Kidney epithelial cell (primary cell): ENCODE measurements around the gene RAPGEF3. TPM values are rescaled to one million over a fixed set of nuclear protein-coding genes. Genes with fewer than 3 reads are reported as not detected.

Experiments used
- DNase-seq: peaks from one replicate; pipeline ENCODE4 v3.0.0-alpha.2; 2010; ENCODE audit warnings: low read depth
- H3K27me3 ChIP-seq: 2 replicates; pipeline ENCODE4 v1.6.0; 2011; ENCODE audit warnings: low read length; ENCODE audit not compliant: control insufficient read depth, insufficient read depth
- H3K36me3 ChIP-seq: 2 replicates; pipeline ENCODE4 v1.5.1; 2011; ENCODE audit warnings: low read length; ENCODE audit not compliant: control insufficient read depth, insufficient read depth
- H3K4me3 ChIP-seq: 2 replicates; pipeline ENCODE4 v1.5.1; 2011; ENCODE audit warnings: low read depth, mild to moderate bottlenecking, control low read depth, low read length
- total RNA-seq: library from RNA; depleted of rRNA; stranded (reverse); fragments of >200 nt; gene quantifications from 2 replicates; pipeline ENCODE4 v1.2.3, GENCODE V29; 2015
- TF ChIP-seq, protein P1 (sequence below): IDR thresholded peaks from 2 replicates; pipeline ENCODE4 v1.5.1; 2011; ENCODE audit warnings: mild to moderate bottlenecking, moderate library complexity, low read length, control low read depth, inconsistent platforms; ENCODE audit not compliant: insufficient read depth, poor library complexity, severe bottlenecking

Gene RAPGEF3
- total RNA-seq, 1 donor from 2014 or later, result 14.3 TPM

GRCh38 chr12:47783821-47784819 lies 25.4 kb upstream of the RAPGEF3 start:
- TF ChIP-seq, protein P1, sequence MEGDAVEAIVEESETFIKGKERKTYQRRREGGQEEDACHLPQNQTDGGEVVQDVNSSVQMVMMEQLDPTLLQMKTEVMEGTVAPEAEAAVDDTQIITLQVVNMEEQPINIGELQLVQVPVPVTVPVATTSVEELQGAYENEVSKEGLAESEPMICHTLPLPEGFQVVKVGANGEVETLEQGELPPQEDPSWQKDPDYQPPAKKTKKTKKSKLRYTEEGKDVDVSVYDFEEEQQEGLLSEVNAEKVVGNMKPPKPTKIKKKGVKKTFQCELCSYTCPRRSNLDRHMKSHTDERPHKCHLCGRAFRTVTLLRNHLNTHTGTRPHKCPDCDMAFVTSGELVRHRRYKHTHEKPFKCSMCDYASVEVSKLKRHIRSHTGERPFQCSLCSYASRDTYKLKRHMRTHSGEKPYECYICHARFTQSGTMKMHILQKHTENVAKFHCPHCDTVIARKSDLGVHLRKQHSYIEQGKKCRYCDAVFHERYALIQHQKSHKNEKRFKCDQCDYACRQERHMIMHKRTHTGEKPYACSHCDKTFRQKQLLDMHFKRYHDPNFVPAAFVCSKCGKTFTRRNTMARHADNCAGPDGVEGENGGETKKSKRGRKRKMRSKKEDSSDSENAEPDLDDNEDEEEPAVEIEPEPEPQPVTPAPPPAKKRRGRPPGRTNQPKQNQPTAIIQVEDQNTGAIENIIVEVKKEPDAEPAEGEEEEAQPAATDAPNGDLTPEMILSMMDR, result no peak
- no peak for DNase-seq
- Histone ChIP-seq H3K27me3 (no peaks in the 10 kb centered on the region), H3K36me3 (peaks cover 8% of the 10 kb centered on the region), H3K4me3 (no peak overlapping the region)

- H3K36me3 ChIP-seq, result peaks cover 8% of the 10 kb centered on the region
- no peak for DNase-seq
- TF ChIP-seq, protein P1, result no peak
- H3K4me3 ChIP-seq, result no peak overlapping the region
- no peaks in the 10 kb centered on the region for H3K27me3 ChIP-seq
Measured at GRCh38 chr12:47783024-47783755, 24.5 kb upstream of the RAPGEF3 start.

DNA sequence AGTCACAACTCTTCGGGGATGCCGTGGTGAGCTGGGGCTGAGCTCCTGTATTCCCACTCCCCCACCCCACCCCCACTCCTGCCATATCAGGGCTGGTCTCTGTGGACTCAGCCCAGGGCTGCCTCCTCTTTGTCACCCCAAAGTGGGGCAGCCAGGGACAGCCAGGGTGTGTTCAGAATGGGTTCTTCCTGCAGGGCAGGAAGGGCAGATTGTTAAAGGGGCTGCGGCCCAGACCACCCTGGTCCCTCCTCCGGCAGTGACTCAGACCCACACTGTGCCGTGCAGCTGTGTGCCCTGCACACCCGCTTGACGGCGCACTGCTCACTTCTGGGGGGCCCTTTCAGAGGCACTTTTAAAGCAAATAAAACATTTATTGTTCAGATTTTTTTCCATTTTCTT lies 23.7 kb upstream of the RAPGEF3 start:
- H3K36me3 ChIP-seq, result peaks cover 3% of the 10 kb centered on the region
- H3K4me3 ChIP-seq, result no peak overlapping the region
- TF ChIP-seq, protein P1, result no peak
- DNase-seq, result no peak
- H3K27me3 ChIP-seq, result no peaks in the 10 kb centered on the region

DNA sequence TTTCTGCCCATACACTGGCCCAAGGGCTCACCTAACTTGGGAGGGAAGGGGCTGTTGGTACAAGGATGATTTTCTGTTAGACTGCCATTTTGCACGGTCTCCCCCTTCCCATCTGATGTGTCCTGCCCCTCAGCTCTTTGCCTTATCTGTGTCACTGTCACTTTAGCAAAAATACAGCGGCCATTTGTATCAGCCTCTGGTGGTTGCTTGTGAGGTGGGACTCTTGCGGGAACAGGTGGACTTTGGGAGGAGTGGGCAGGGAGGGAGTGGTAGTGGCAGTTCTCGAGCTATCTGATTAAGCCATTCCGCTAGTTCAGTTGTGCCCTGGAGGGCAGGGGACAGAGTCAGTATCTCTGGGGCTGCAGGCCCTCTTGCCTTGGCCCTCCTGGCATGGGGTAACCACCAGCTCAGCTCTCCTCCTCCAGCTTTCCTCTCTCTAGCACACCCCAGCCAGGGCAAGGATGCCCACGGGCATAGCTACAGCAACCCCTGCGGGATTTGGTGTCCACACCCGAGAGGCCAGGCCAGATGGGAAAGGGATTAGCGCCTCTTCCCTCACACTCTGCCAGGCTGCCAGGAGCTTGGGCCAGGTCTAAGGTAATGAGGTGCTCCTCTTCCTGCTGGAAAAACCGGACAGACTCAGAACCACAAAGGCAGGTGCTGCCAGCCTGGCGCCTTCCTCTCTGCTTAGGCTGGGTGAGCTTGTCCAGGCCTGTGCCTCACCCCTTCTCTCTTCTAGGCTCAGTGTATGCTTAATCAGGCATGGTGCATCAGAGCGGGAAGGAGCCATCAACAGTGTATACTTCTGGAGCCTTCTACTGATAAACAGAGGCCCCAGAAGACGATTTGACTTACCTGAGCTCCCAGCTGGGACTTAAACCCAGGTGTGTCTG lies 23.0 kb upstream of the RAPGEF3 start:
- TF ChIP-seq, protein P1, result no peak
- Histone ChIP-seq H3K36me3 (peaks cover 1% of the 10 kb centered on the region), H3K27me3 (no peaks in the 10 kb centered on the region), H3K4me3 (no peak overlapping the region)
- DNase-seq, result no peak

DNA sequence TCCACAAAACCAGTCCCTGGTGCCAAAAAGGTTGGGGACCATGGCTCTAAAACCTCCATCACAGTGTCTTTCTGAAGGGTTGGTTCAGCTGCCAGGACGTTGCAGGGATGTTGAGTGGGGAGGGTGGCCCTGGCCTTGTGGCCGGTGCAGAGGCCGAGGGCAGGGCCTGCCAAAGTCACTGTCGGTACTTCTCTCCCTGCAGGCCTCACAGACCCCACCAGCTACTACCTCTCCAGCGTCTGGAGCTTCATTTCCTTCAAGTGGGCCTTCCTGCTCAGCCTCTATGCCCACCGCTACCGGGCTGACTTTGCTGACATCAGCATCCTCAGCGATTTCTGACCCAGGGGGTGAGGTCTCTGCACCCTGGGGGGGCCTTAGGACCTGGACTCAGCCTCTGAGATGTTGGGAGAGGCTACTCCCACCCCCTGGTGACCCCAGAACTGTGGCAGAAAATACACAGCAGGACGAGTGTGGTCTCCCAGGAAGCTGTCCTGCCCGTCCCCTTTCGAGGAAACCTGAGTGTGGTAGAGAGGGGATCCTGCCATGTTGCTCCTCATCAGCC lies 21.3 kb upstream of the RAPGEF3 start:
- Histone ChIP-seq H3K36me3 (peaks cover 1% of the 10 kb centered on the region), H3K27me3 (no peaks in the 10 kb centered on the region), H3K4me3 (no peak overlapping the region)
- no peak for DNase-seq
- TF ChIP-seq, protein P1, result no peak
